ENCODE data around the gene TINAGL1.

TINAGL1 gene

GRCh38 chr1:31632649-31633048 is 56.3 kb downstream of the TINAGL1 start:
- DNase-seq = no peak

DNA sequence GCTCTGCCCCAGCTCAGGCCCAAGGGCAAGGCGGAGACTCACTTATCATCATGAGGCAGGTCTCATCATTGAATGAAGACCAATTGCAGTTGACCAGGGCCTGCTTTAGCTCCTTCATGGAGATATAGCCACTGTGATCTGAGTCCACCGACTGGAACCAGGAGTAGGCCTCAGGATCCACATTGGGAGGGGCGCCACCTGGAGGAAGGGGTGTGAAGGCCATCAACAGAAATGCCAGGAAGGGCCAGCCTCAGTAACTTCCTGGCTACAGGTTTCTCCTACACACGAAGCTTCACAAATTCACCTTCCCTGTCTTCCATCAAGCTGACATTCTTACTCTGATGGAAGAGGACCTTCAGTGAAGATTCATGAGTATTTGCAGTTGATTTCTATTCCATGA is 56.8 kb downstream of the TINAGL1 start:
- DNase-seq = no peak
